Endothelial cell of umbilical vein (primary cell): ENCODE data around the gene FCRL3. TPM values are rescaled to one million over a fixed set of nuclear protein-coding genes. Genes with fewer than 3 reads are reported as not detected.

ENCODE experiments used
- BruUV-seq: library from RNA; stranded (reverse); fragments of 400-500 nt; replicated peaks from 2 replicates; lab custom pipeline; 2021; lab: Mats Ljungman, UMichigan
- CTCF ChIA-PET: fragments of 300-600, 350-600 bp; sonication (Branson Sonifier 250); formaldehyde crosslinking; loops from one replicate; lab custom pipeline; 2021; ENCODE audit warnings: antibody characterized with exemption, inconsistent platforms; lab: Charles Lee
- POLR2A ChIA-PET: fragments of 300-600, 350-600 bp; sonication (Branson Sonifier 250); formaldehyde crosslinking; loops from one replicate; lab custom pipeline; 2021; ENCODE audit warnings: antibody characterized with exemption, inconsistent platforms; lab: Charles Lee
- DNase-seq: peaks from one replicate; pipeline ENCODE4 v3.0.0-alpha.2; 2011; ENCODE audit warnings: low read depth, low spot score
- FAIRE-seq: peaks from 2 replicates; lab custom pipeline; 2011; peaks lifted over from hg19 to GRCh38; lab: Jason Lieb, UNC
- H2AFZ ChIP-seq: 2 replicates; pipeline ENCODE4 v1.6.0; 2012; ENCODE audit warnings: low read depth, low read length, control low read depth, inconsistent platforms
- H3K27ac ChIP-seq: 2 replicates; pipeline ENCODE4 v1.5.1; 2011; ENCODE audit warnings: low read depth, mild to moderate bottlenecking, control low read depth, low read length, moderate library complexity; ENCODE audit not compliant: insufficient read depth
- H3K27me3 ChIP-seq, 2 experiments: 2 replicates each; pipeline versions ENCODE4 v1.6.0 to v1.6.1; 2011; ENCODE audit warnings: low read length in 2 of 2, mixed read lengths in 1 of 2; ENCODE audit not compliant: control insufficient read depth in 2 of 2, insufficient read depth in 2 of 2
- H3K36me3 ChIP-seq, 2 experiments: 2 replicates in 1 of 2; 3 replicates in 1 of 2; pipeline ENCODE4 v1.5.1; 2011; ENCODE audit warnings: low read length in 2 of 2, mild to moderate bottlenecking in 1 of 2, moderate library complexity in 1 of 2; ENCODE audit not compliant: control insufficient read depth in 2 of 2, insufficient read depth in 2 of 2; ENCODE audit errors: extremely low read depth in 1 of 2
- H3K4me1 ChIP-seq: 3 replicates; pipeline ENCODE4 v1.5.1; 2011; ENCODE audit warnings: mild to moderate bottlenecking, low read length; ENCODE audit not compliant: control insufficient read depth, insufficient read depth; ENCODE audit errors: extremely low read depth
- H3K4me2 ChIP-seq: 2 replicates; pipeline ENCODE4 v1.6.1; 2011; ENCODE audit warnings: low read length, control low read depth, mixed read lengths; ENCODE audit not compliant: insufficient read depth
- H3K4me3 ChIP-seq, 3 experiments: fragments of 200-600 bp in 1 of 3; sonication (generic), shearing (Covaris generic) in 1 of 3; replicated peaks in 1 of 3; 2 replicates each; pipeline ENCODE4 v1.5.1; 2011 to 2016; ENCODE audit warnings: control low read depth in 3 of 3, low read length in 3 of 3, mild to moderate bottlenecking in 2 of 3, inconsistent platforms in 1 of 3, low read depth in 1 of 3, moderate library complexity in 1 of 3; ENCODE audit not compliant: insufficient read depth in 1 of 3
- H3K79me2 ChIP-seq: 2 replicates; pipeline ENCODE4 v1.6.0; 2012; ENCODE audit warnings: low read length, inconsistent platforms; ENCODE audit not compliant: control insufficient read depth, insufficient read depth
- H3K9ac ChIP-seq: replicated peaks from 2 replicates; pipeline ENCODE3; 2011; ENCODE audit warnings: low read length, control low read depth; ENCODE audit not compliant: insufficient read depth; ENCODE audit errors: extremely low read depth
- H3K9me1 ChIP-seq: replicated peaks from 3 replicates; pipeline ENCODE4 v1.6.0; 2011; ENCODE audit warnings: mild to moderate bottlenecking, low read length; ENCODE audit not compliant: control insufficient read depth, insufficient read depth; ENCODE audit errors: extremely low read depth
- H3K9me3 ChIP-seq: replicated peaks from 2 replicates; pipeline ENCODE4 v1.5.1; 2012; ENCODE audit warnings: low read length, inconsistent platforms; ENCODE audit not compliant: control insufficient read depth, insufficient read depth
- H4K20me1 ChIP-seq: replicated peaks from 2 replicates; pipeline ENCODE3; 2011; ENCODE audit warnings: mild to moderate bottlenecking, low read length; ENCODE audit not compliant: control insufficient read depth, insufficient read depth; ENCODE audit errors: extremely low read depth
- CTCF ChIP-seq, 2 donors: IDR thresholded peaks; 1 replicate in 1 of 2; 2 replicates in 1 of 2; pipeline ENCODE4 v1.5.1; 2011; ENCODE audit warnings: low read length in 2 of 2, mild to moderate bottlenecking in 2 of 2, moderate library complexity in 2 of 2, control low read depth in 1 of 2, inconsistent platforms in 1 of 2, low read depth in 1 of 2; ENCODE audit not compliant: insufficient read depth in 1 of 2; ENCODE audit errors: extremely low read depth in 1 of 2
- EZH2 ChIP-seq: IDR thresholded peaks from 2 replicates; pipeline ENCODE4 v1.6.1; 2012; ENCODE audit warnings: borderline replicate concordance, low read depth, mild to moderate bottlenecking, moderate library complexity, low read length, inconsistent platforms; ENCODE audit not compliant: severe bottlenecking
- FOS ChIP-seq: IDR thresholded peaks from 2 replicates; pipeline ENCODE4 v1.6.1; 2011; ENCODE audit warnings: mild to moderate bottlenecking, low read length, moderate library complexity, borderline replicate concordance; ENCODE audit not compliant: insufficient read depth
- GATA2 ChIP-seq: IDR thresholded peaks from 2 replicates; pipeline ENCODE4 v1.7.0; 2011; ENCODE audit warnings: low read depth, mild to moderate bottlenecking, moderate library complexity, mixed read lengths, low read length; ENCODE audit not compliant: insufficient read length, insufficient read depth
- JUN ChIP-seq: IDR thresholded peaks from 2 replicates; pipeline ENCODE4 v1.6.1; 2011; ENCODE audit warnings: borderline replicate concordance, low read depth; ENCODE audit not compliant: insufficient read length, insufficient read depth
- MAX ChIP-seq: IDR thresholded peaks from 2 replicates; pipeline ENCODE4 v1.6.1; 2011; ENCODE audit not compliant: insufficient read depth, insufficient read length
- MYC ChIP-seq: IDR thresholded peaks from one replicate; pipeline ENCODE4 v1.6.1; 2011; ENCODE audit warnings: mild to moderate bottlenecking, low read depth, low read length
- POLR2A ChIP-seq: IDR thresholded peaks from 2 replicates; pipeline ENCODE4 v1.6.1; 2012; ENCODE audit warnings: low read depth, mild to moderate bottlenecking, control low read depth, low read length
- POLR2AphosphoS5 ChIP-seq: IDR thresholded peaks from 2 replicates; pipeline ENCODE4 v1.6.1; 2012; ENCODE audit warnings: low read depth, mild to moderate bottlenecking, control low read depth, low read length, moderate library complexity; ENCODE audit not compliant: insufficient read depth
- dilution Hi-C: fragments of 300-500 bp; cut with MboI; formaldehyde crosslinking; loops from one replicate; pipeline ENCODE4 v1.15.0; 2019; ENCODE audit warnings: low sequenced_read_pairs; ENCODE audit not compliant: extremely low pct_ligation_motif_present
- intact Hi-C: fragments of 100-400 bp; cut with micrococcal nuclease; formaldehyde crosslinking; loops from one replicate; pipeline ENCODE4 v1.10.0; 2022
- polyA plus RNA-seq, 4 experiments: library from polyadenylated mRNA; depleted of rRNA in 3 of 4; stranded (reverse) in 3 of 4; unstranded in 1 of 4; fragments of >200 nt; gene quantifications; 2 replicates each; pipeline versions ENCODE4 v1.2.1 to v1.2.3, GENCODE V29; 2011 to 2012; ENCODE audit warnings: missing spikeins in 1 of 4
- total RNA-seq: library from RNA; stranded (reverse); gene quantifications from 2 replicates; pipeline ENCODE4 v1.2.3, GENCODE V29; 2021

Gene FCRL3
- total and polyA plus RNA-seq, 2 donors (not counting 3 experiments of a cell fraction or from before 2014, with no cell fraction given): not detected

- DNase-seq (no peak), FAIRE-seq (no peak)
- intact Hi-C loops (no loop called here), dilution Hi-C loops (no loop called here)
- no peaks in the 10 kb centered on the region for H3K9me1 ChIP-seq
- ChIA-PET CTCF (interaction anchor here (1.7 kb wide), 1 partner anchor 10 kb away, joined by 5 read pairs; no protein-coding TSS in a partner anchor), POLR2A (no interaction called here)
- H3K4me3 ChIP-seq: no peak overlapping the region
- no peaks in the 10 kb centered on the region for H3K4me1 ChIP-seq
- no TSS peak for BruUV-seq
- H4K20me1 ChIP-seq: no peaks in the 10 kb centered on the region
- no peak overlapping the region for H3K4me2 ChIP-seq
- no peaks in the 10 kb centered on the region for H3K9me3 ChIP-seq
- H3K36me3 ChIP-seq: no peaks in the 10 kb centered on the region
- TF ChIP-seq CTCF (IDR thresholded peaks at IDR 0.05; ENCODE audit: extremely low read depth in 1 of 2, insufficient read depth in 1 of 2, low read depth in 1 of 2, low read length in 2 of 2) (no peak), GATA2 (no peak), MYC (no peak), POLR2A (no peak), FOS (no peak), JUN (no peak), MAX (no peak), POLR2AphosphoS5 (no peak), EZH2 (no peak)
- no peak overlapping the region for H3K27ac ChIP-seq
- no peak overlapping the region for H3K9ac ChIP-seq
- H3K79me2 ChIP-seq: no peaks in the 10 kb centered on the region
- no peaks in the 10 kb centered on the region for H3K27me3 ChIP-seq
- H2AFZ ChIP-seq: no peak overlapping the region
Measured at GRCh38 chr1:157700305-157700704, 264 bp downstream of the FCRL3 start.
